Thymus (tissue), 11 donors: ENCODE data around the gene OR2D3. TPM values are rescaled to one million over a fixed set of nuclear protein-coding genes. Genes with fewer than 3 reads are reported as not detected.
"Not testable (repeated sequence)": the region's sequence is repeated elsewhere in the genome, so short reads cannot be mapped to it uniquely, and the experiment has no call there.

Experiments
- DNase-seq, 9 donors: peaks; one replicate each; pipeline ENCODE4 v3.0.0-alpha.2; 2013; ENCODE audit warnings: low spot score in 9 of 9, low read depth in 6 of 9, missing footprints in 1 of 9
- H3K27ac ChIP-seq, 2 donors: one replicate each; pipeline ENCODE4 v1.5.1; 2013; ENCODE audit warnings: control low read depth in 1 of 2, low read depth in 1 of 2, low read length in 1 of 2, mild to moderate bottlenecking in 1 of 2, moderate library complexity in 1 of 2
- H3K27me3 ChIP-seq, 2 donors: one replicate each; pipeline ENCODE4 v1.5.1; 2013; ENCODE audit warnings: low read length in 1 of 2; ENCODE audit not compliant: control insufficient read depth in 2 of 2, insufficient read depth in 1 of 2
- H3K36me3 ChIP-seq, 2 donors: one replicate each; pipeline ENCODE4 v1.5.1; 2013; ENCODE audit warnings: low read length in 1 of 2, mild to moderate bottlenecking in 1 of 2, moderate library complexity in 1 of 2; ENCODE audit not compliant: control insufficient read depth in 2 of 2, insufficient read depth in 2 of 2
- H3K4me1 ChIP-seq, 2 donors: one replicate each; pipeline ENCODE4 v1.5.1; 2013; ENCODE audit warnings: low read length in 2 of 2; ENCODE audit not compliant: control insufficient read depth in 2 of 2, insufficient read depth in 2 of 2
- H3K4me3 ChIP-seq, 2 donors: one replicate each; pipeline ENCODE4 v1.5.1; 2013; ENCODE audit warnings: low read length in 2 of 2, control low read depth in 1 of 2, mild to moderate bottlenecking in 1 of 2
- H3K9me3 ChIP-seq, 2 donors: one replicate each; pipeline ENCODE4 v1.5.1; 2013; ENCODE audit warnings: low read length in 1 of 2, mild to moderate bottlenecking in 1 of 2; ENCODE audit not compliant: control insufficient read depth in 2 of 2, insufficient read depth in 1 of 2
- WGBS: extraction: QIAGEN DNeasy Blood & Tissue Kit; methylation state at CpG from one replicate; pipeline ENCODE4 v1.1.7; 2013; 5-methylcytosine and 5-hydroxymethylcytosine counted together
- polyA plus RNA-seq: library from polyadenylated mRNA; stranded (reverse); fragments of 200-250 nt; gene quantifications from one replicate; pipeline ENCODE4 v1.2.3, GENCODE V29; 2013
- total RNA-seq: library from RNA; stranded (reverse); fragments of 120-200 nt; gene quantifications from one replicate; pipeline ENCODE4 v1.2.4, GENCODE V29; 2013
- donor health status: healthy.

Gene OR2D3
- total and polyA plus RNA-seq, 2 donors, result not detected

DNA sequence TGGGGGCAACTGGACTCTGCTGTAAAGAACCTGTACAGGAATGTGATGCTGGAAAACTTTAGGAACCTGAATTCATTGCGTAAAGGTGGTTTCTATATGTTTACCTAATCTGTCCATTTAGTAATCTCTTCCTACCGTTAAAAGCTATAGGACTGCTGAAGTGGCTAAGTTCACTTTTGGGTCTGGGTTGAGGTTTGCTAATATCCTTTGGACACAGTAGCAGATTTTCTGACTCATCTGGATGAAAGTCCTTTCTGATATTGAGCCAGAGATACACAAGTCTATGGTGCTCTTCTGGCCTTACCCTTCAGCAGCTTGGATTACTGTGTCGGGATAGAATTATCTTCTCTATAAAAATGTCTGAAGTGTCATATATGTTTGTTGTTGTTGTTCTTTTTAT, 22.3 kb downstream of the OR2D3 start:
- Histone ChIP-seq H3K4me1 (no peaks in the 10 kb centered on the region), H3K9me3 (no peaks in the 10 kb centered on the region), H3K4me3 (no peak overlapping the region), H3K36me3 (no peaks in the 10 kb centered on the region), H3K27me3 (no peaks in the 10 kb centered on the region), H3K27ac (no peak overlapping the region)
- 97% methylated on average over 3 of the region's 3 CpGs for WGBS
- no peak for DNase-seq

DNA sequence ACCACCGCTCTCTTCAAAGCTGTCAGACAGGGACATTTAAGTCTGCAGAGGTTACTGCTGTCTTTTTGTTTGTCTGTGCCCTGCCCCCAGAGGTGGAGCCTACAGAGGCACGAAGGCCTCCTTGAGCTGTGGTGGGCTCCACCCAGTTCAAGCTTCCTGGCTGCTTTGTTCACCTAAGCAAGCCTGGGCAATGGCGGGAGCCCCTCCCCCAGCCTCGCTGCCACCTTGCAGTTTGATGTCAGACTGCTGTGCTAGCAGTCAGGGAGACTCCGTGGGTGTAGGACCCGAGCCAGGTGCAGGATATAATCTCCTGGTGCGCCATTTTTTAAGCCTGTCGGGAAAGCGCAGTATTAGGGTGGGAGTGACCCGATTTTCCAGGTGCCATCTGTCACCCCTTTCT, 33.4 kb downstream of the OR2D3 start:
- DNase-seq, H3K9me3 ChIP-seq, H3K36me3 ChIP-seq, H3K27me3 ChIP-seq, H3K27ac ChIP-seq, H3K4me3 ChIP-seq, H3K4me1 ChIP-seq: not testable (repeated sequence)
- WGBS, result 95% methylated on average over 10 of the region's 10 CpGs

DNA sequence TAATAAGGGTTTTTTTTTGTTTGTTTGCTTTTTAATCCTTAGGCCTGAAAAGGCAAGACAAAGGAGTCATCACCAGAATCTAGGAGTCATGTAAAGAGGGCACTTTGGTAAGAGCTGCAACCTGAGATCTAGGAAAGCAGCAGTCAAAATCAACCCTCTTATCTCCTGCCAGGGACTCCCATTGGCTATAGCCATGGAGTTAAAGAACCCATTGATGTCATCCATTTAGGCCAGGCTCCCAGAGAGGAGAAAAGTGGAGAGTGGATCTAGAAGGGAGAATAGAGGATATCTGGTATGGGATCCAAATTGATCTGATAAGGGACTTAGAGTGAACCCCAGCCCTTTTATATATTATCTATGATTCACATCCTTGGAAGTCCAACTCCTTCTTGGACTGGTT, 41.3 kb downstream of the OR2D3 start:
- H3K27ac ChIP-seq, result no peak overlapping the region
- H3K4me3 ChIP-seq, result no peak overlapping the region
- H3K4me1 ChIP-seq, result no peaks in the 10 kb centered on the region
- H3K36me3 ChIP-seq, result no peaks in the 10 kb centered on the region
- no peak for DNase-seq
- H3K9me3 ChIP-seq, result no peaks in the 10 kb centered on the region
- no peaks in the 10 kb centered on the region for H3K27me3 ChIP-seq

DNA sequence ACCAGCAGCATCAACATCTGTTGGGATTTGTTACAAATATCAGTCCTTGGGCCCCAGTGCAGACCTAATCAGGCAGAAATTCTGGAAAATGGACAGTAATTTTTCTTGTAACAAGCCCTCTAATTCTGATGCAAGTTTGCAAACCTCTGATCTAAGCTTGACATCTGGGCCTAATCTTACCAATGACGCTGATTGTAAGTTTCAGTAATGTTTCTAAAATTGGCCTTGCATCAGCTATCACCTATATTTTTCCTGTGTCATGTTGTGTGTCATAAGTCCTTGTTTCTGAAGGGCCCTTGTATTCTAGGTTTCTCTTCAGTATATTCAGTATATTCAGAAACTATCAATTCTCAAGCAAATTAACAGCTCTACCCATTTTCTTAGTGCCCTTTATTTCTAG, 41.9 kb downstream of the OR2D3 start:
- Histone ChIP-seq H3K27ac (no peak overlapping the region), H3K4me3 (no peak overlapping the region), H3K27me3 (no peaks in the 10 kb centered on the region), H3K4me1 (no peaks in the 10 kb centered on the region), H3K9me3 (no peaks in the 10 kb centered on the region), H3K36me3 (no peaks in the 10 kb centered on the region)
- 97% methylated on average over 1 of the region's 1 CpG for WGBS
- no peak for DNase-seq

DNA sequence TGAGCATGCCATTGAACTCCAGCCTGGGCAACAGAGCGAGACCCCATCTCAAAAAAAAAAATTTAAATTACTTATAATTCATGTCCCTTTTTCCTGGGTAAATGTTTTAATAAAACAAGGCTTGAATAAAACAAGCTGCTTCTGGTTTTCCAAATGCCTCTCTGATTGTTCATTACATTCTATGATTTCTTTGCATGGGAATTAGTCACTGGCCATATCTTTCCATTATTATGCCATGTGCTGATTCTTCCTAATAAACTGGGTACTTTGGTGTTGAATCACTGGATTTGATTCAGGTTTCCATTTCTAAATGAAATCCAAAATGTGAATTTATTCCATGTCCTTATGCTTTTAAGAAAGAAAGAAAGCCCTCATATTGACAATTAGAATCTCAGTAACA, 48.0 kb downstream of the OR2D3 start:
- no peak overlapping the region for H3K4me3 ChIP-seq
- 98% methylated on average over 1 of the region's 1 CpG for WGBS

DNA sequence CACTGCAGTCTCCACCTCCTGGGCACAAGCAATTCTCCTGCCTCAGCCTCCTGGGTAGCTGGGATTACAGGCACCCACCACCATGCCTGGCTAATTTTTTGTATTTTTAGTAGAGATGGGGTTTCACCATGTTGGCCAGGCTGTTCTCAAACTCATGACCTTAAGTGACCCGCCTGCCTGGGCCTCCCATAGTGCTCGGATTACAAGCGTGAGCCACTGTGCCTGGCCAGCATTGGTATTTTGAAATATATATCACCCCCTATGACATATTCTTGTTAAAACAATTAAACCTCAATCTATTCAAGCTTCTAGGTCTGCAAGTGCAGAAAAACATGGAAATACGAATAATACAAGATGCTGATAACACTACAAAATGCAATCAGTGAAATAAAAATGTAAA, 49.1 kb downstream of the OR2D3 start:
- 93% methylated on average over 4 of the region's 4 CpGs for WGBS
- not testable (repeated sequence) for H3K27me3 ChIP-seq, H3K36me3 ChIP-seq

More for the DNA sequence above, 48.0 kb downstream of the OR2D3 start:
- Histone ChIP-seq H3K9me3 (no peaks in the 10 kb centered on the region), H3K27ac (no peak overlapping the region), H3K4me1 (no peaks in the 10 kb centered on the region), H3K36me3 (no peaks in the 10 kb centered on the region), H3K27me3 (no peaks in the 10 kb centered on the region)
- DNase-seq, result no peak

More for the DNA sequence above, 49.1 kb downstream of the OR2D3 start:
- not testable (repeated sequence) for H3K9me3 ChIP-seq, DNase-seq, H3K4me1 ChIP-seq, H3K27ac ChIP-seq, H3K4me3 ChIP-seq

Other genes with a start within 250 kb of the OR2D3 start
- 43.8 TPM for gene MRPL17, start 237.7 kb upstream of the OR2D3 start, total RNA-seq
- gene MRPL17, start 237.7 kb upstream of the OR2D3 start, polyA plus RNA-seq, result 42.2 TPM
- 0.05 TPM for gene OR2AG2, start 149.0 kb upstream of the OR2D3 start, total RNA-seq
- gene OR2AG2, start 149.0 kb upstream of the OR2D3 start, polyA plus RNA-seq, result 0.05 TPM
- not detected for gene OR2AG1, start 138.0 kb upstream of the OR2D3 start, total RNA-seq
- 0.02 TPM for gene OR2AG1, start 138.0 kb upstream of the OR2D3 start, polyA plus RNA-seq
- gene OR6A2, start 121.3 kb upstream of the OR2D3 start, total RNA-seq, result 0.05 TPM
- gene OR6A2, start 121.3 kb upstream of the OR2D3 start, polyA plus RNA-seq, result 0.05 TPM
- gene OR10A5, start 75.3 kb upstream of the OR2D3 start, total RNA-seq, result not detected
- gene OR10A5, start 75.3 kb upstream of the OR2D3 start, polyA plus RNA-seq, result not detected
- gene OR10A2, start 57.9 kb upstream of the OR2D3 start, total RNA-seq, result not detected
- not detected for gene OR10A2, start 57.9 kb upstream of the OR2D3 start, polyA plus RNA-seq
- not detected for gene OR10A4, start 44.4 kb upstream of the OR2D3 start, total RNA-seq
- gene OR10A4, start 44.4 kb upstream of the OR2D3 start, polyA plus RNA-seq, result not detected
- 0.14 TPM for gene OR2D2, start 28.5 kb upstream of the OR2D3 start, total RNA-seq
- gene OR2D2, start 28.5 kb upstream of the OR2D3 start, polyA plus RNA-seq, result not detected
- gene ZNF215, start 5.4 kb downstream of the OR2D3 start, total RNA-seq, result 5.9 TPM
- gene ZNF215, start 5.4 kb downstream of the OR2D3 start, polyA plus RNA-seq, result 2.2 TPM
- 0.57 TPM for gene ZNF214, start 99.3 kb downstream of the OR2D3 start, total RNA-seq
- 0.64 TPM for gene ZNF214, start 99.3 kb downstream of the OR2D3 start, polyA plus RNA-seq
- gene NLRP14, start 99.5 kb downstream of the OR2D3 start, total RNA-seq, result 0.94 TPM
- gene NLRP14, start 99.5 kb downstream of the OR2D3 start, polyA plus RNA-seq, result 0.09 TPM
- 0.09 TPM for gene RBMXL2, start 168.0 kb downstream of the OR2D3 start, total RNA-seq
- gene RBMXL2, start 168.0 kb downstream of the OR2D3 start, polyA plus RNA-seq, result 0.25 TPM